NCI-H2081 treated with DMSO at 0.1 percent for 48 hours (cell line): ENCODE data around the gene ZFP1.
"Not testable (repeated sequence)": the region's sequence is repeated elsewhere in the genome, so short reads cannot be mapped to it uniquely, and the experiment has no call there.

Source experiments
- DNase-seq: peaks from one replicate; lab custom pipeline; 2025; lab: John Stamatoyannopoulos, UW

The ZFP1 gene

GRCh38 chr16:75204905-75205304 is 56.6 kb downstream of the ZFP1 start:
- DNase-seq = not testable (repeated sequence)

GRCh38 chr16:75205438-75205837 is 57.1 kb downstream of the ZFP1 start:
- DNase-seq = not testable (repeated sequence)

- not testable (repeated sequence) for DNase-seq
These were observed 57.8 kb downstream of the ZFP1 start for GRCh38 chr16:75205961-75206748.

- no peak for DNase-seq
These were observed 58.6 kb downstream of the ZFP1 start, which contains the start of gene CTRB2 for GRCh38 chr16:75206749-75207451. Gene CTRB2 (minus strand): TSS chr16:75207161. CDS start chr16:75207141, 20 bp downstream.

- DNase-seq = no peak
These were observed 59.5 kb downstream of the ZFP1 start for GRCh38 chr16:75207831-75208230.

GRCh38 chr16:75208242-75208825 is 60.0 kb downstream of the ZFP1 start:
- no peak for DNase-seq

GRCh38 chr16:75208861-75209505 is 60.7 kb downstream of the ZFP1 start:
- DNase-seq = no peak

GRCh38 chr16:75209514-75209913 is 61.2 kb downstream of the ZFP1 start:
- DNase-seq = not testable (repeated sequence)

GRCh38 chr16:75209944-75210343 is 61.6 kb downstream of the ZFP1 start:
- no peak for DNase-seq

GRCh38 chr16:75211286-75211685 is 63.0 kb downstream of the ZFP1 start:
- DNase-seq = not testable (repeated sequence)

GRCh38 chr16:75216127-75216526 is 67.8 kb downstream of the ZFP1 start:
- no peak for DNase-seq

GRCh38 chr16:75216576-75216975 is 68.3 kb downstream of the ZFP1 start:
- DNase-seq = no peak

GRCh38 chr16:75217389-75217851 is 69.1 kb downstream of the ZFP1 start:
- DNase-seq = no peak

GRCh38 chr16:75218256-75219076 is 70.1 kb downstream of the ZFP1 start, which contains the start of gene CTRB1:
Gene CTRB1 (plus strand): TSS chr16:75218988. CDS start chr16:75219008, 20 bp downstream.
- DNase-seq = no peak

- no peak for DNase-seq
These were observed 70.8 kb downstream of the ZFP1 start for GRCh38 chr16:75219088-75219487.

GRCh38 chr16:75219838-75220237 is 71.5 kb downstream of the ZFP1 start:
- no peak for DNase-seq
